ENCODE data around the gene TSPAN3.

Gene TSPAN3

DNA sequence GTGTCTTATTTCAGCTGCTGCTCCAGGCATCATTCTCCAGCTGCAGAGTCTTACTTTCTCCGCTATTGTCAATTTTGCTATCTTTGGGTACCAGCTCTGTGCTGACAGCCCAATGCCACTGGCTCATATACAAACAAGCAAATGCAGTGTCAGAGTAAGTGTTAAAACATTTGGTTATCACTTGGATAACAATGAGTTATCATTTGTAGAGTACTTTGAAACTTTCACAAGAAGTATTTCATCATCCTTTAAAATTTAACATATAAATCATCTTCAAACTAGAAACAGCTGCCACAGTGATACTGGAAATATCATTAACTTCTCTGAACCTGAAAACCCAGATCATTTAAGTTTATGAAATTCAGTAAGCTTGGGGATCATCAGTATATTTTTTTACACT, 13.8 kb downstream of the TSPAN3 start:
- no peak overlapping the region for H3K27ac Mint-ChIP-seq
- peaks cover 8% of the 10 kb centered on the region for H3K36me3 Mint-ChIP-seq

DNA sequence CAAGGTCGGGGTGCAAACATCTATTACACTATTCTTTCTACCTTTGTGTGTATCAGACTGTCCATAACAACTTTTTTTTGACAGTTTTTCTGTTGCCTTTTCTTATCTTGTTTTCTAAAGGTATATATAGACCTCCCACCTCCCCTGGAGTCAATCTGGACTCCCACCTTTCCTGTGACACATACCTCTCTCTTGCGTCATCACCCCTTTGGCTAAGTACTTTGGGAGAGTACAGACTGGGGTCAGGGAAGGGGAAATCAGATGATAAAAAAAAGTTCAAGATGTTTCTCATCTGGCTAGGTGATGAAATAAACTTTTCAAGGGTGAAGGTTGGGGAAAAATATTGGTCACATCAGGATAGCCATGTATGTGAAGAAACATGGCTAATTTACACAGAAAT, 17.2 kb downstream of the TSPAN3 start:
- H3K9me3 Mint-ChIP-seq, result no peaks in the 10 kb centered on the region
- ATAC-seq (ENCODE audit: low read depth) (no peak), DNase-seq (ENCODE audit: low spot score in 2 of 2) (no peak)
- peaks cover 9% of the 10 kb centered on the region for H3K36me3 Mint-ChIP-seq
- H3K27ac Mint-ChIP-seq, result peak overlapping the region; percentile 66
- H3K27me3 Mint-ChIP-seq, result no peaks in the 10 kb centered on the region
- no peak overlapping the region for H3K4me3 Mint-ChIP-seq
- peaks cover 30% of the 10 kb centered on the region for H3K4me1 Mint-ChIP-seq

More for the DNA sequence above, 13.8 kb downstream of the TSPAN3 start:
- H3K9me3 Mint-ChIP-seq, result no peaks in the 10 kb centered on the region
- no peaks in the 10 kb centered on the region for H3K27me3 Mint-ChIP-seq
- peaks cover 48% of the 10 kb centered on the region for H3K4me1 Mint-ChIP-seq
- DNase-seq (ENCODE audit: low spot score in 2 of 2), result no peak
- ATAC-seq (ENCODE audit: low read depth), result no peak
- H3K4me3 Mint-ChIP-seq, result no peak overlapping the region

DNA sequence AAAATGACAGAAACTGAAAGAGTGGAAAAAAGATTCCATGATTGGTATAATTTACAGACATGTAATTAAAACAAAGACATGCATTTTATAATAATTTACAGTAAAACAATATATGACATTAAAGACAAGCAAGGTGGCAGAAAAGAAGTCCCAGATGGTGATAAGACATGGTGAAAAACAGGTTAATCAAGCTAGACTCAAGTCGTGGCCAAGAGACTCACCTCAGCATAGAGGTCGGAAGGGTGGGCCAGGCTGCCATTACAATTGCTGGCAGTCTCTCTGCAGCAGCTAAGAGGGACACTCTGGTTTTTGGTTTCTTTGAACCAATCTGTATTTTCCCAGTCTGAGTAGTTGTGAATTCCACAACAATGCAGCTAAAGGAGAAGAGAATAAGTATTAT, 18.4 kb downstream of the TSPAN3 start:
- H3K36me3 Mint-ChIP-seq, result peaks cover 10% of the 10 kb centered on the region
- H3K27me3 Mint-ChIP-seq, result no peaks in the 10 kb centered on the region
- no peaks in the 10 kb centered on the region for H3K9me3 Mint-ChIP-seq

DNA sequence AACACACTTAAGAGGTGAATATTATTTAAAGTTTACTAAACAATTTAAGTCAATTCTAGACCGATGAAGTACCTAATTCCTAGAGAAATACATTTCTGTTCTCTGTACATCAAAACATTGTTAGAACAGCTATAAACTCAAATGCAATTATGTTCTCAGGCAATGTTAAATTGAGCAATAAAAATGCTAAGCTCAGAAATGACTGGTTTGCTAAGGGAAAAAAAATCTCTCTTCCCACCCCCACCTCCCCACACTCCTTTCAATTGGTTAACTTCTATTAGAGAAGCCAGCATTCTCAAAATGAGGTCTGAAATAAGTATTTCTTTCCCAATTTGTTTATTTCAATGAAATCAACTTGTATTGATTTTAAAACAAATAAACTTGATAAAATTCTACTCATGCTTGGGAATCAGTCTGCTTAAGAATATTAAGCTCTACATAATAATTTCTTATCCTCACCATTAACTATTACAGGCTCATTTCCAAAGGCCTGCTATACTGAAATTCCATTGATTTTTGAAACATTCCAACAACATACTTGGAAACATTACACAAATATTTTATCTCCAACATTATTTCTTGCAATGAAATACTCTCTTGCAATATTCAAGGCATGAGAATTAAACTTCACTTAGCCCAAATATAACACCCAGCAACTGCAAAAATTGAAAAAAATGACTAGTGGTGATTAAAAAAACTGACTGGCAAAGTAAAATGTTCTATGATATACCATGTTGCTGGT, 22.6 kb downstream of the TSPAN3 start:
- H3K4me3 Mint-ChIP-seq, result no peak overlapping the region
- H3K9me3 Mint-ChIP-seq, result no peaks in the 10 kb centered on the region
- no peak for ATAC-seq (ENCODE audit: low read depth)
- H3K27me3 Mint-ChIP-seq, result no peaks in the 10 kb centered on the region
- H3K36me3 Mint-ChIP-seq, result peaks cover 30% of the 10 kb centered on the region
- H3K27ac Mint-ChIP-seq, result peak overlapping the region; percentile 26
- peaks cover 17% of the 10 kb centered on the region for H3K4me1 Mint-ChIP-seq
- no peak for DNase-seq (ENCODE audit: low spot score in 2 of 2)

More for the DNA sequence above, 18.4 kb downstream of the TSPAN3 start:
- DNase-seq (ENCODE audit: low spot score in 2 of 2), result no peak
- peaks cover 18% of the 10 kb centered on the region for H3K4me1 Mint-ChIP-seq
- no peak overlapping the region for H3K4me3 Mint-ChIP-seq
- no peak for ATAC-seq (ENCODE audit: low read depth)
- no peak overlapping the region for H3K27ac Mint-ChIP-seq

GRCh38 chr15:77046704-77047412, 24.1 kb downstream of the TSPAN3 start:
- Mint-ChIP-seq H3K4me1 (peaks cover 21% of the 10 kb centered on the region), H3K36me3 (peaks cover 35% of the 10 kb centered on the region), H3K9me3 (no peaks in the 10 kb centered on the region), H3K27me3 (no peaks in the 10 kb centered on the region), H3K27ac (no peak overlapping the region), H3K4me3 (no peak overlapping the region)
- no peak for DNase-seq (ENCODE audit: low spot score in 2 of 2)
- ATAC-seq (ENCODE audit: low read depth), result no peak

GRCh38 chr15:77045985-77046384, 24.9 kb downstream of the TSPAN3 start:
- no peak for ATAC-seq (ENCODE audit: low read depth)
- H3K36me3 Mint-ChIP-seq, result peaks cover 37% of the 10 kb centered on the region
- peak overlapping the region; percentile 42 for H3K27ac Mint-ChIP-seq

GRCh38 chr15:77044228-77045042, 26.5 kb downstream of the TSPAN3 start:
- H3K4me1 Mint-ChIP-seq, result peaks cover 30% of the 10 kb centered on the region
- peak; percentile 71 for ATAC-seq (ENCODE audit: low read depth)
- H3K36me3 Mint-ChIP-seq, result peaks cover 37% of the 10 kb centered on the region

More at GRCh38 chr15:77045985-77046384, 24.9 kb downstream of the TSPAN3 start:
- Mint-ChIP-seq H3K27me3 (no peaks in the 10 kb centered on the region), H3K4me3 (no peak overlapping the region), H3K9me3 (no peaks in the 10 kb centered on the region), H3K4me1 (peaks cover 25% of the 10 kb centered on the region)
- no peak for DNase-seq (ENCODE audit: low spot score in 2 of 2)

DNA sequence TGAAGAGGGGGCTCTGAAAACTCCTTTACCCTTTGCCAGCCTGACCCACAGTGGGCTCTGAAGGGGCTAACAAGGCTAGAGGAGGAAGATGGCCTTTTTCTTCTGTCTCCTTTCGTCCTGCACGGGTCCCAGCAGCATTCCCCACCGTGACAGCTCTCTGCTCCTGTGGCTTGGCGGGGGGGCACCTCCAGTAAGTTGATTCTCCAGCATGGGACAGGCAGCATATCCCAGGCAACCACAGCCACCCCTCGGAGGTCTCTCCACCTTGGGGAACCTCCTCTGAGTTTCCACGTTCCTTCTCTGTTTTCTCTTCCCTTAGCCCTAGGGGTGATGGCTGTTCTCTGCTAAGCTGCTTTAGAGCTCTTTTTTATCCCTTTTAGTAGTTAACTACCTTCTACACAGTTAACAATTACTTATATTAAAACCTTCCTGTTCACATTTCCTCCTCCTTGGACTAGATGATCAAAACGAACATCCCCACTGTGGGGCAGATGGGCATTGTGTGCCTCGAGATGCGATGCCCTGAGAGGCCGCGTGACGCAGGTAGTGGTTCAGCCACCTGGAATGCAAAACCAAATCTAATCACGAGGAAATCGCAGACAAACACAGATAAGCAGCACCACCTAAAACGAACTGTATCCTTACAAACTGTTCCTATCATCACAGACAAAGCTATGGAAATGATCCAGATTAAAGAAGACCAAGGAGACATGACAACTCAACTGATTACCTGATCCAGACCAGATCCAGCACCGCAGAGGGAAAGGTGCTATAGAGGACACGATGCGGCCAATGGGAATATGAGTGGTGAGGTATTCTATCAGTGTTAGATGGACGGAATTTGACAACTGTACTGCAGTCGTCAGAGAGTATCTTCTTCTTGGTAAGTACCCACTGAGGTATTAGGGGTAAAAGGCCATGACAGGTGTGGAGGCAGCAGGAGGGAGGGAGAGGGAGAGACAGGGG, 27.7 kb downstream of the TSPAN3 start:
- Mint-ChIP-seq H3K27me3 (no peaks in the 10 kb centered on the region), H3K36me3 (peaks cover 34% of the 10 kb centered on the region), H3K4me1 (peaks cover 30% of the 10 kb centered on the region), H3K27ac (peak overlapping the region; percentile 9), H3K9me3 (no peaks in the 10 kb centered on the region), H3K4me3 (no peak overlapping the region)
- no peak for DNase-seq (ENCODE audit: low spot score in 2 of 2)
- no peak for ATAC-seq (ENCODE audit: low read depth)

More at GRCh38 chr15:77044228-77045042, 26.5 kb downstream of the TSPAN3 start:
- DNase-seq (ENCODE audit: low spot score in 2 of 2), result peak in 1 of 2 donors; percentile 9
- H3K9me3 Mint-ChIP-seq, result no peaks in the 10 kb centered on the region
- H3K4me3 Mint-ChIP-seq, result no peak overlapping the region
- H3K27ac Mint-ChIP-seq, result peak overlapping the region; percentile 72
- no peaks in the 10 kb centered on the region for H3K27me3 Mint-ChIP-seq

- peaks cover 32% of the 10 kb centered on the region for H3K4me1 Mint-ChIP-seq
- peaks cover 33% of the 10 kb centered on the region for H3K36me3 Mint-ChIP-seq
- H3K27me3 Mint-ChIP-seq, result no peaks in the 10 kb centered on the region
- DNase-seq (ENCODE audit: low spot score in 2 of 2), result no peak
- no peak overlapping the region for H3K4me3 Mint-ChIP-seq
- ATAC-seq (ENCODE audit: low read depth), result no peak
- peak overlapping the region; percentile 71 for H3K27ac Mint-ChIP-seq
- no peaks in the 10 kb centered on the region for H3K9me3 Mint-ChIP-seq
Measured at GRCh38 chr15:77042245-77042919, 28.5 kb downstream of the TSPAN3 start.

DNA sequence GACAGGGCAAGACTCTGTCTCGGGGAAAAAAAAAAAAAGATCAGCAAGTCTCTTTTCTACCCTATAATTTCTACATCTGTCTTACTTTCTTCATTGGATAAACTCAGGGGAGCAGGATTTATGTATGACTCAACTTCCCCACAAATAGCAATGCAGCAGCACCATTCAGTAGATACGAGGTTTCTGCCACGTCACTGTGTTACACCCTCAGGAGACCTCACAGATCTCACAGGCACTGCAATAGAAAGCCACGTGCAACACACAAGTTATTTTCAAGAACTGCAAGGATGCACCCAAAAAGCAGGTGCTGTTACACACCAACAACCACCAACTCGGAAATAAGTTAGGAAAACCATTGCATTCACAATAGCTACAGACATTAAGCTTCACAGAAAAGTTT, 30.2 kb downstream of the TSPAN3 start:
- Mint-ChIP-seq H3K4me3 (no peak overlapping the region), H3K27me3 (no peaks in the 10 kb centered on the region), H3K9me3 (no peaks in the 10 kb centered on the region), H3K27ac (peak overlapping the region; percentile 39), H3K36me3 (peaks cover 35% of the 10 kb centered on the region), H3K4me1 (peaks cover 36% of the 10 kb centered on the region)
- no peak for DNase-seq (ENCODE audit: low spot score in 2 of 2)
- peak; percentile 81 for ATAC-seq (ENCODE audit: low read depth)

GRCh38 chr15:77039848-77040247, 31.1 kb downstream of the TSPAN3 start:
- H3K27ac Mint-ChIP-seq, result no peak overlapping the region
- H3K27me3 Mint-ChIP-seq, result no peaks in the 10 kb centered on the region
- no peak overlapping the region for H3K4me3 Mint-ChIP-seq
- DNase-seq (ENCODE audit: low spot score in 2 of 2) (no peak), ATAC-seq (ENCODE audit: low read depth) (no peak)
- H3K9me3 Mint-ChIP-seq, result no peaks in the 10 kb centered on the region
- peaks cover 28% of the 10 kb centered on the region for H3K4me1 Mint-ChIP-seq
- H3K36me3 Mint-ChIP-seq, result peaks cover 29% of the 10 kb centered on the region

- no peak overlapping the region for H3K27ac Mint-ChIP-seq
- H3K4me3 Mint-ChIP-seq, result no peak overlapping the region
- DNase-seq (ENCODE audit: low spot score in 2 of 2), result no peak
- H3K27me3 Mint-ChIP-seq, result no peaks in the 10 kb centered on the region
- H3K36me3 Mint-ChIP-seq, result peaks cover 25% of the 10 kb centered on the region
- peaks cover 29% of the 10 kb centered on the region for H3K4me1 Mint-ChIP-seq
- no peak for ATAC-seq (ENCODE audit: low read depth)
- no peaks in the 10 kb centered on the region for H3K9me3 Mint-ChIP-seq
Measured at GRCh38 chr15:77039217-77039533, 31.7 kb downstream of the TSPAN3 start.

All from memory B cell (primary cell).